Measurements from ENCODE around the gene GPALPP1.

GPALPP1 gene

DNA sequence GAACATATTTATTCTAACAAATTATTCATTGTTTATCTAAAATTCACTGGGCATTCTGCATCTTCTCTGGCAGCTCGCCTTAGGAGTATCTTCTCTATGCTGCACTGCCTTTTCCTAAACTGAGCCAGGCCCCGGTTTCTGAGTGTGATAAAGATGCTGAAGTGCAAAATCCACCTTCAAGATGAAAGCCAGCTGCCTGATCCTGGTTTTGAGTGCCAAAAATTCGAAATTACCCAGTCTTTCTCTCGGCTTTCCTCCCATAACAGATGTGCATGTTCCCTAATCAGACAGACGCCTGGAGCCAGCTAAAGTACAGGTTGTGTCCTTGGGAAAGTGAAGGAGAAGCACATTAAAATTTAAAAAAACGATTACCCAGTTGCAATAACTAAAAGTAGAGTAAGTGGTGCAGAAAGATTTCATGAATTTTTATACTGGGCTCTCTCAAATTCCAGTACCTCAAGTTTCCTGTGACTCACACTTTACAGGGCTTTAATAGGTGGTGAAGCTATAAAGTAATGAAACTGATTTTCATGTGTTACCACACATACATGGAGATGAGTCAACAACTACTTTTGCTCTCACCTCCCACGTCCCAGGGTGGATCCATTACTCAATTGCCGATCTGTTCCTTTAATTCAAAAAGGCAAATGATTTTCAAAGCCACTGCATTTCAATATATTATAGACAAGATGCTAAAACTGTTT, 66.0 kb downstream of the GPALPP1 start:
- H3K27ac ChIP-seq (ENCODE audit: low read length), result no peak overlapping the region
- no peak overlapping the region for H3K4me2 ChIP-seq (ENCODE audit: low read depth, low read length)
- no peaks in the 10 kb centered on the region for H3K9me3 ChIP-seq (replicated peaks; ENCODE audit: insufficient read depth, low read length)
- H3K4me3 ChIP-seq (ENCODE audit: low read length), result no peak overlapping the region
- no peaks in the 10 kb centered on the region for H3K79me2 ChIP-seq (ENCODE audit: low read length)
- no peaks in the 10 kb centered on the region for H3F3A ChIP-seq (ENCODE audit: insufficient read depth, low read length)
- H3K9ac ChIP-seq (ENCODE audit: low read length), result no peak overlapping the region
- TF ChIP-seq EZH2phosphoT487 (IDR thresholded peaks at IDR 0.05; ENCODE audit: low read length) (no peak), EZH2 (optimal IDR thresholded peaks at IDR 0.05; ENCODE audit: low read depth, low read length) (no peak)
- TF ChIP-seq, protein P1, sequence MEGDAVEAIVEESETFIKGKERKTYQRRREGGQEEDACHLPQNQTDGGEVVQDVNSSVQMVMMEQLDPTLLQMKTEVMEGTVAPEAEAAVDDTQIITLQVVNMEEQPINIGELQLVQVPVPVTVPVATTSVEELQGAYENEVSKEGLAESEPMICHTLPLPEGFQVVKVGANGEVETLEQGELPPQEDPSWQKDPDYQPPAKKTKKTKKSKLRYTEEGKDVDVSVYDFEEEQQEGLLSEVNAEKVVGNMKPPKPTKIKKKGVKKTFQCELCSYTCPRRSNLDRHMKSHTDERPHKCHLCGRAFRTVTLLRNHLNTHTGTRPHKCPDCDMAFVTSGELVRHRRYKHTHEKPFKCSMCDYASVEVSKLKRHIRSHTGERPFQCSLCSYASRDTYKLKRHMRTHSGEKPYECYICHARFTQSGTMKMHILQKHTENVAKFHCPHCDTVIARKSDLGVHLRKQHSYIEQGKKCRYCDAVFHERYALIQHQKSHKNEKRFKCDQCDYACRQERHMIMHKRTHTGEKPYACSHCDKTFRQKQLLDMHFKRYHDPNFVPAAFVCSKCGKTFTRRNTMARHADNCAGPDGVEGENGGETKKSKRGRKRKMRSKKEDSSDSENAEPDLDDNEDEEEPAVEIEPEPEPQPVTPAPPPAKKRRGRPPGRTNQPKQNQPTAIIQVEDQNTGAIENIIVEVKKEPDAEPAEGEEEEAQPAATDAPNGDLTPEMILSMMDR (IDR thresholded peaks at IDR 0.05; ENCODE audit: low read length), result no peak
- no peaks in the 10 kb centered on the region for H3K9me2 ChIP-seq (replicated peaks; ENCODE audit: insufficient read depth, low read length)
- no peak for DNase-seq
- no peaks in the 10 kb centered on the region for H3K27me3 ChIP-seq (replicated peaks; ENCODE audit: insufficient read depth, low read length)
- no peak overlapping the region for H2AFZ ChIP-seq (ENCODE audit: low read length)
- no peaks in the 10 kb centered on the region for H4K20me1 ChIP-seq (ENCODE audit: insufficient read depth, low read length)
- H3K4me1 ChIP-seq (ENCODE audit: low read length), result no peaks in the 10 kb centered on the region
- H3K36me3 ChIP-seq (replicated peaks; ENCODE audit: insufficient read depth, low read length), result no peaks in the 10 kb centered on the region

DNA sequence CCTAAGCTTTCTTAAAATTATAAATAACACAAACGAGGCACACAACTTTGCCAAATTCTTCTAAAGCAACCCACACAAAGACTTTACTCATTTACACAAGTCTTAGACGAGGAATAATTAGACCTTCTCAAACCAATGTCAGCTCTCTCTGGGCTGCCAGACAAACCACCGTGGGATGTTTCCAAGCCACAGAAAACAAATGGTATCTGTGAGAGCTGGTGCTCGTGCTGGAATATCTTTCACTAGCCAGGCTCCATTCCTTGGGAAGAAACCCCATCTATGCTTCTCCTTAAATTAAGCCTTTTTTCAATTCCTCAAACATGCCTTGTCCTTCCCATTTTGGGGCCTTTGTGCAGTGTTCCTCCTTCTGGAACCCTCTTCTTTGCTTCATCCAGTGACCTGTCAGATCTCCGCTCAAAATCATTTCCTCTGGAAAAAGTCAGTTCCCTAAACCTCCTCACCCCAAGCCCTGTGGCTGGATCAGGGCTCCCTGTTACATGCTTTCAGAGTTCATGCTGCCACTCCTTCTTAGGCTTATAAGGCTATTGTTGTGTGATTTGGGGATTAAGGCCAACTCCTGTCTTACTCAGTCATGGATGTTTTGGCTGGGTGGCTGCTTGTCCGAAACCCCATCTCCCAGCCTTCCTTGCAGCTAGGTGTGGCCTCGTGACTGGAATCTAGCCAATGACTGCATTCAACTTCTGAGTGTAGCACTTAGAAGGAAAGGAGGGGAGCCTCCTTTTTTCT, 66.7 kb downstream of the GPALPP1 start:
- H3K4me1 ChIP-seq (ENCODE audit: low read length), result no peaks in the 10 kb centered on the region
- H3K9me2 ChIP-seq (replicated peaks; ENCODE audit: insufficient read depth, low read length), result no peaks in the 10 kb centered on the region
- no peak overlapping the region for H3K4me2 ChIP-seq (ENCODE audit: low read depth, low read length)
- no peaks in the 10 kb centered on the region for H3F3A ChIP-seq (ENCODE audit: insufficient read depth, low read length)
- no peaks in the 10 kb centered on the region for H3K79me2 ChIP-seq (ENCODE audit: low read length)
- H3K9me3 ChIP-seq (replicated peaks; ENCODE audit: insufficient read depth, low read length), result no peaks in the 10 kb centered on the region
- no peak overlapping the region for H2AFZ ChIP-seq (ENCODE audit: low read length)
- no peak for DNase-seq
- no peak overlapping the region for H3K9ac ChIP-seq (ENCODE audit: low read length)
- no peaks in the 10 kb centered on the region for H3K27me3 ChIP-seq (replicated peaks; ENCODE audit: insufficient read depth, low read length)
- no peaks in the 10 kb centered on the region for H4K20me1 ChIP-seq (ENCODE audit: insufficient read depth, low read length)
- no peak overlapping the region for H3K4me3 ChIP-seq (ENCODE audit: low read length)
- TF ChIP-seq, protein P1 (IDR thresholded peaks at IDR 0.05; ENCODE audit: low read length), result no peak
- TF ChIP-seq EZH2 (optimal IDR thresholded peaks at IDR 0.05; ENCODE audit: low read depth, low read length), result no peak
- no peak for TF ChIP-seq EZH2phosphoT487 (IDR thresholded peaks at IDR 0.05; ENCODE audit: low read length)
- H3K27ac ChIP-seq (ENCODE audit: low read length), result no peak overlapping the region
- H3K36me3 ChIP-seq (replicated peaks; ENCODE audit: insufficient read depth, low read length), result no peaks in the 10 kb centered on the region

DNA sequence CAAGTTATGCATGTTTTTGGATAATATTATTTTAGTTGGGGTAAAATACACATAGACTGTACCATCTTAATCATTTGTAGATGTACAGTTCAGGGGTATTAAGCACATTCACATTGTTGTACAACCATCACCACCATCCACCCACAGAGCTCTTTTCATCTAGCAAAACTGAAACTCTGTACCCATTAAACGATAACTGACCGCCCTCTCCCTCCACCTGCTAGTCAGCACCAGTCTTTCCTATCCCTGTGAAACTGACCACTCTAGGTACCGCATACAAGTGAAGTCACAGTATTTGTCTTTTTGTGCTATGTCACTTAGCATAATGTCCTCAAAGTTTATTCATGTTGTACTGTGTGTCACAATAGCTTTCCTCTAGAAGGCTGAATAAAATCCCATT, 70.7 kb downstream of the GPALPP1 start:
- Histone ChIP-seq H3K9ac (ENCODE audit: low read length) (no peak overlapping the region), H3K36me3 (replicated peaks; ENCODE audit: insufficient read depth, low read length) (no peaks in the 10 kb centered on the region), H3K4me3 (ENCODE audit: low read length) (no peak overlapping the region), H3K27me3 (replicated peaks; ENCODE audit: insufficient read depth, low read length) (no peaks in the 10 kb centered on the region), H3K4me2 (ENCODE audit: low read depth, low read length) (no peak overlapping the region), H3K4me1 (ENCODE audit: low read length) (no peaks in the 10 kb centered on the region), H3K9me3 (replicated peaks; ENCODE audit: insufficient read depth, low read length) (no peaks in the 10 kb centered on the region), H4K20me1 (ENCODE audit: insufficient read depth, low read length) (no peaks in the 10 kb centered on the region), H3K79me2 (ENCODE audit: low read length) (no peaks in the 10 kb centered on the region), H3F3A (ENCODE audit: insufficient read depth, low read length) (no peaks in the 10 kb centered on the region), H3K9me2 (replicated peaks; ENCODE audit: insufficient read depth, low read length) (no peaks in the 10 kb centered on the region), H2AFZ (ENCODE audit: low read length) (no peak overlapping the region), H3K27ac (ENCODE audit: low read length) (no peak overlapping the region)
- DNase-seq, result no peak
- no peak for TF ChIP-seq EZH2phosphoT487 (IDR thresholded peaks at IDR 0.05; ENCODE audit: low read length)
- TF ChIP-seq, protein P1 (IDR thresholded peaks at IDR 0.05; ENCODE audit: low read length), result no peak
- TF ChIP-seq EZH2 (optimal IDR thresholded peaks at IDR 0.05; ENCODE audit: low read depth, low read length), result no peak
